CD4-positive, alpha-beta memory T cell (primary cell): Measurements from ENCODE around the gene SLC43A2. TPM values are rescaled to one million over a fixed set of nuclear protein-coding genes. Genes with fewer than 3 reads are reported as not detected.
"Not testable (repeated sequence)": the region's sequence is repeated elsewhere in the genome, so short reads cannot be mapped to it uniquely, and the experiment has no call there.

Experiments
- CTCF ChIA-PET: fragments of 350-600 bp; sonication (Branson Sonifier 250); formaldehyde crosslinking; loops from one replicate; lab custom pipeline; 2021; ENCODE audit warnings: inconsistent platforms; ENCODE audit not compliant: partially characterized antibody; lab: Charles Lee
- POLR2A ChIA-PET: fragments of 350-600 bp; sonication (Branson Sonifier 250); formaldehyde crosslinking; loops from one replicate; lab custom pipeline; 2021; ENCODE audit not compliant: partially characterized antibody; lab: Charles Lee
- DNase-seq, 5 donors: peaks; one replicate each; pipeline versions ENCODE4 v3.0.0 to v3.0.0-alpha.2; 2020 to 2022; ENCODE audit warnings: mixed read lengths in 1 of 5
- H3K27ac ChIP-seq: one replicate; pipeline ENCODE4 v1.7.0; 2013; ENCODE audit warnings: low read depth, low read length
- H3K27me3 ChIP-seq: 2 replicates; pipeline ENCODE4 v1.7.0; 2013; ENCODE audit warnings: mild to moderate bottlenecking, low read length, moderate library complexity; ENCODE audit not compliant: insufficient read depth
- H3K36me3 ChIP-seq: 2 replicates; pipeline ENCODE4 v1.7.0; 2013; ENCODE audit warnings: mild to moderate bottlenecking, low read length, moderate library complexity; ENCODE audit not compliant: insufficient read depth
- H3K4me1 ChIP-seq: 2 replicates; pipeline ENCODE4 v1.7.0; 2013; ENCODE audit warnings: mild to moderate bottlenecking, low read length, moderate library complexity; ENCODE audit not compliant: insufficient read depth
- H3K4me3 ChIP-seq, 2 donors: one replicate each; pipeline ENCODE4 v1.7.0; 2013; ENCODE audit warnings: low read length in 2 of 2, mild to moderate bottlenecking in 1 of 2
- H3K9me3 ChIP-seq, 2 donors: one replicate each; pipeline ENCODE4 v1.7.0; 2013; ENCODE audit warnings: low read length in 2 of 2, control low read depth in 1 of 2; ENCODE audit not compliant: control insufficient read depth in 1 of 2
- H3K27ac Mint-ChIP-seq, 7 donors: one replicate each; pipeline ENCODE4 v1.8.0; 2020 to 2021; ENCODE audit warnings: mixed read lengths in 7 of 7, mild to moderate bottlenecking in 6 of 7, inconsistent platforms in 3 of 7, moderate library complexity in 3 of 7
- H3K27me3 Mint-ChIP-seq, 2 donors: one replicate each; pipeline ENCODE4 v1.8.0; 2020 to 2021; ENCODE audit warnings: mixed read lengths in 2 of 2
- H3K36me3 Mint-ChIP-seq, 2 donors: one replicate each; pipeline ENCODE4 v1.8.0; 2020 to 2021; ENCODE audit warnings: mixed read lengths in 2 of 2, inconsistent platforms in 1 of 2, mild to moderate bottlenecking in 1 of 2
- H3K4me1 Mint-ChIP-seq, 4 donors: one replicate each; pipeline ENCODE4 v1.8.0; 2020 to 2021; ENCODE audit warnings: mixed read lengths in 4 of 4, mild to moderate bottlenecking in 1 of 4
- H3K4me3 Mint-ChIP-seq, 8 donors: one replicate each; pipeline ENCODE4 v1.8.0; 2020 to 2021; ENCODE audit warnings: mixed read lengths in 8 of 8, mild to moderate bottlenecking in 7 of 8, moderate library complexity in 6 of 8, inconsistent platforms in 3 of 8
- H3K9me3 Mint-ChIP-seq, 8 donors: one replicate each; pipeline ENCODE4 v1.8.0; 2020 to 2021; ENCODE audit warnings: mixed read lengths in 8 of 8, mild to moderate bottlenecking in 5 of 8, inconsistent platforms in 3 of 8, moderate library complexity in 1 of 8
- intact Hi-C: fragments of 100-400 bp; cut with micrococcal nuclease; formaldehyde crosslinking; loops from one replicate; pipeline ENCODE4 v1.15.1; 2023
- polyA plus RNA-seq, 2 donors: library from polyadenylated mRNA; unstranded; fragments of 300-500 nt; fragmentation: Illumina TruSeq; gene quantifications; one replicate each; pipeline ENCODE4 v1.2.3, GENCODE V29; 2021
- total RNA-seq, 2 experiments: library from RNA; stranded (reverse); gene quantifications; one replicate each; pipeline ENCODE4 v1.2.3, GENCODE V29; 2021

Gene SLC43A2
- total and polyA plus RNA-seq, 4 experiments from 2014 or later: 0.56 to 3.3 (median 1.3) TPM

DNA sequence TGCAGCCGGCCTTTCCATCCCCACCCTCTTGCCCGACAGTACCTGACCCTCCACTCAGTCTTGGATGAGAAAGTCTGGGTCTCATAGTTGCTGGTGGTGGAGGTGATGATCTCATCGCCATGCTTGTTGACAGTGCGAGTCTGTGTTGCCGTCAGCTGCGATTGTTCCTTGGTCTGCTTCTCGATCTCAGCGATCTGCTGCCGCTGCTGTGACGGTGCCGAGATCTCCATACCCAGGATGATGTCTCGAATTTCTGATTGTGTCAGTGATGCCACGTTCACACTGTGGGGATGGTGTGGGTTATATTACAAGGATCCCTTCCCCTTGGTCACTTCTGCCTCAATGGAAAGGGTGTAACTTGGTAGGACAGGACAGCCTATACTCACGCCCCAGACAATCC lies 25.1 kb upstream of the SLC43A2 start:
- no peak overlapping the region for H3K27ac ChIP-seq
- H3K27ac Mint-ChIP-seq: peak overlapping the region in 3 of 7 donors; percentile 13 to 47 (median 42)
- peaks cover 0 to 2% (median 0%) of the 10 kb centered on the region in 8 donors for H3K9me3 Mint-ChIP-seq
- POLR2A ChIA-PET: no interaction called here
- H3K27me3 Mint-ChIP-seq: no peaks in the 10 kb centered on the region
- peaks cover 74% of the 10 kb centered on the region for H3K36me3 ChIP-seq
- no peak overlapping the region for H3K4me3 ChIP-seq
- H3K4me1 Mint-ChIP-seq: peaks cover 0 to 5% (median 2%) of the 10 kb centered on the region in 4 donors
- H3K4me3 Mint-ChIP-seq: no peak overlapping the region
- peaks cover 7% of the 10 kb centered on the region for H3K4me1 ChIP-seq
- H3K9me3 ChIP-seq: no peaks in the 10 kb centered on the region
- CTCF ChIA-PET: no interaction called here
- no peaks in the 10 kb centered on the region for H3K27me3 ChIP-seq
- peaks cover 55 to 68% of the 10 kb centered on the region in 2 donors for H3K36me3 Mint-ChIP-seq
- intact Hi-C loops: no loop called here
- DNase-seq: no peak

- Histone ChIP-seq H3K36me3 (peaks cover 65% of the 10 kb centered on the region), H3K4me1 (peaks cover 15% of the 10 kb centered on the region)
- POLR2A ChIA-PET: interaction anchor here (0.9 to 1.6 kb wide), 2 partner anchors 31 to 76 kb away, joined by 4 to 14 read pairs; no protein-coding TSS in a partner anchor
- H3K9me3 ChIP-seq, H3K27ac ChIP-seq, H3K27me3 Mint-ChIP-seq, H3K4me3 ChIP-seq, H3K27me3 ChIP-seq, H3K9me3 Mint-ChIP-seq, DNase-seq, intact Hi-C loops: not testable (repeated sequence)
- CTCF ChIA-PET: interaction anchor here (1.6 to 1.8 kb wide), 2 partner anchors 17 to 68 kb away, joined by 5 to 7 read pairs; no protein-coding TSS in a partner anchor
- Mint-ChIP-seq H3K4me1 (peaks cover 0 to 10% (median 2%) of the 10 kb centered on the region in 4 donors), H3K36me3 (peaks cover 45 to 59% of the 10 kb centered on the region in 2 donors), H3K27ac (peak overlapping the region in 2 of 7 donors; percentile 17 to 76), H3K4me3 (peak overlapping the region in 1 of 8 donors; percentile 20)
Measured at GRCh38 chr17:1652794-1653193, 24.2 kb upstream of the SLC43A2 start.

- peaks cover 56% of the 10 kb centered on the region for H3K36me3 ChIP-seq
- H3K27ac ChIP-seq: no peak overlapping the region
- peak overlapping the region in 4 of 7 donors; percentile 13 to 76 (median 42) for H3K27ac Mint-ChIP-seq
- H3K9me3 ChIP-seq: no peaks in the 10 kb centered on the region
- peak overlapping the region in 1 of 8 donors; percentile 26 for H3K4me3 Mint-ChIP-seq
- no peaks in the 10 kb centered on the region for H3K27me3 Mint-ChIP-seq
- H3K27me3 ChIP-seq: no peaks in the 10 kb centered on the region
- no peak for DNase-seq
- peaks cover 37 to 51% of the 10 kb centered on the region in 2 donors for H3K36me3 Mint-ChIP-seq
- no peak overlapping the region for H3K4me3 ChIP-seq
- H3K4me1 ChIP-seq: peaks cover 17% of the 10 kb centered on the region
- POLR2A ChIA-PET: interaction anchor here (1.1 to 3.5 kb wide), 4 partner anchors 12 to 178 kb away, joined by 3 to 36 read pairs (median 16); partner anchors contain the start of gene SMYD4
- H3K4me1 Mint-ChIP-seq: peaks cover 2 to 16% (median 4%) of the 10 kb centered on the region in 4 donors
- CTCF ChIA-PET: interaction anchor here (0.7 to 1.8 kb wide), 5 partner anchors 11 to 69 kb away, joined by 3 to 7 read pairs (median 3); no protein-coding TSS in a partner anchor
- intact Hi-C loops: no loop called here
- H3K9me3 Mint-ChIP-seq: no peaks in the 10 kb centered on the region
Measured at GRCh38 chr17:1651559-1651844, 22.9 kb upstream of the SLC43A2 start.

DNA sequence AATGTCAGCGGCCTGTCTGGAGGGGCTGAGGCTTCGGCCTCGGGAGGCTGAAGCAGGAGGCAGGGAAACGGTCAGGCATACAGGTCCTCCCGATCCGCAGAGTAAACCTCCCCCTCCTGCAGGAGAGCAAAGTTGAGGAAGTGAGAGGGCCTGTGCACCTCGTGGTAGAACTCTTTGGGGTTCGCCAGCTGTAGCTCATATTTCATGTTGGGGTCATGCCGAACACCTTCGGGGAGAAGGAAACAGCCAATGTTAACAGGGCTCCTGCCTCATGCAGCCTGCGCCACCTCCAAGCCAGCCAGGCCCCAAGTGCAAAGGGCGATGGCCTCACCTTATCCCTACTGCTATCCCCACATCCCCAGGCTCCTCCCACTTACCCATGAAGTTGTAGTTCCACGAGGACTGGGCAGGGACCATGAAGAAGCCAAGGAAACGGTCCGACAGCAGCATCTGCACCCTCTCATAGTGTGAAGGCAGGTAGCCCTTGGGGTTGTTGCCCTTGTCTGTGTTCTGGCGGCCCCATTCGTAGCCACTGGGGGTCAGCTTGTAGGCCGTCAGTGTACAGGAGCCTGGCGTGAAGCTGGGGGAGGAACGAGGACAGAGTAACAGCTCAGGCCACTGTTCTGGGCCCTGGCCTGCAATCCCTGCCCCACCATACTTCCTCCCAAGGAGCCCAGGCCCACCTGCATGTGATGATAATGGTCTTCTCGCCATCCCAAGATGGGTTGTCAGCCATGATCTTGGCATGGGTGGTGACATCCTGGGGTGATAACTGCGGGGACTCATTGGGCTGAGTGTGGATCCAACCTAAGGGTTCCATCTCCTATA lies 22.3 kb upstream of the SLC43A2 start:
- Mint-ChIP-seq H3K36me3 (peaks cover 32 to 45% of the 10 kb centered on the region in 2 donors), H3K4me3 (peak overlapping the region in 2 of 8 donors; percentile 21 to 43)
- POLR2A ChIA-PET: interaction anchor here (0.6 to 3.5 kb wide), 7 partner anchors 9 to 635 kb away, joined by 3 to 36 read pairs (median 14); partner anchors contain the start of gene SMYD4

GRCh38 chr17:1649844-1650501 lies 21.3 kb upstream of the SLC43A2 start, which contains the start of gene RILP:
Gene RILP, minus strand, starts transcription at chr17:1649866. Its CDS starts 62 bp downstream, at chr17:1649804.
- H3K27me3 Mint-ChIP-seq: no peaks in the 10 kb centered on the region
- H3K27ac Mint-ChIP-seq: peak within 1 kb of the TSS in 6 of 7 donors; percentile 42 to 90 (median 72)
- peak within 1 kb of the TSS in 1 of 2 donors; percentile 63 for H3K4me3 ChIP-seq
- H3K27me3 ChIP-seq: no peaks in the 10 kb centered on the region
- ChIA-PET CTCF (interaction anchor here (1.0 to 2.9 kb wide), 18 partner anchors 9 to 397 kb away, joined by 3 to 16 read pairs (median 4); no protein-coding TSS in a partner anchor), POLR2A (interaction anchor here (0.6 to 3.5 kb wide), 19 partner anchors 10 to 686 kb away, joined by 3 to 36 read pairs (median 5); partner anchors contain the start of genes CRK, INPP5K, PITPNA and PRPF8)
- peak within 1 kb of the TSS; percentile 61 to 78 (median 68) for H3K4me3 Mint-ChIP-seq
- H3K4me1 Mint-ChIP-seq: peaks cover 2 to 16% (median 8%) of the 10 kb centered on the region in 4 donors
- peak in 2 of 5 donors; percentile 32 to 40 for DNase-seq
- H3K9me3 ChIP-seq: no peaks in the 10 kb centered on the region
- H3K36me3 Mint-ChIP-seq: peaks cover 27 to 39% of the 10 kb centered on the region in 2 donors
- intact Hi-C loops: loop anchor here (1.0 to 10.0 kb wide), 7 partner anchors 22 to 615 kb away; partner anchors contain the start of genes OVCA2, PRPF8, SLC43A2 and TRARG1
- H3K4me1 ChIP-seq: peaks cover 17% of the 10 kb centered on the region
- no peaks in the 10 kb centered on the region for H3K9me3 Mint-ChIP-seq
- H3K27ac ChIP-seq: peak within 1 kb of the TSS; percentile 53
- peaks cover 43% of the 10 kb centered on the region for H3K36me3 ChIP-seq

More for the DNA sequence above, 22.3 kb upstream of the SLC43A2 start:
- no peak for DNase-seq
- Mint-ChIP-seq H3K4me1 (peaks cover 2 to 16% (median 7%) of the 10 kb centered on the region in 4 donors), H3K27ac (peak overlapping the region in 5 of 7 donors; percentile 13 to 76 (median 43)), H3K27me3 (no peaks in the 10 kb centered on the region), H3K9me3 (no peaks in the 10 kb centered on the region)
- Histone ChIP-seq H3K27me3 (no peaks in the 10 kb centered on the region), H3K9me3 (no peaks in the 10 kb centered on the region), H3K36me3 (peaks cover 50% of the 10 kb centered on the region), H3K4me3 (no peak overlapping the region), H3K27ac (no peak overlapping the region), H3K4me1 (peaks cover 17% of the 10 kb centered on the region)
- CTCF ChIA-PET: interaction anchor here (1.1 to 2.9 kb wide), 5 partner anchors 12 to 396 kb away, joined by 3 to 16 read pairs (median 5); no protein-coding TSS in a partner anchor
- intact Hi-C loops: no loop called here

GRCh38 chr17:1648963-1649843 lies 20.6 kb upstream of the SLC43A2 start:
- POLR2A ChIA-PET: interaction anchor here (0.5 to 3.5 kb wide), 25 partner anchors 9 to 687 kb away, joined by 3 to 36 read pairs (median 3); partner anchors contain the start of genes CRK, INPP5K, PITPNA and PRPF8
- H3K27me3 ChIP-seq: no peaks in the 10 kb centered on the region
- peaks cover 23% of the 10 kb centered on the region for H3K4me1 ChIP-seq

More at GRCh38 chr17:1648963-1649843, 20.6 kb upstream of the SLC43A2 start:
- H3K4me1 Mint-ChIP-seq: peaks cover 6 to 20% (median 12%) of the 10 kb centered on the region in 4 donors
- peak overlapping the region; percentile 53 for H3K27ac ChIP-seq
- H3K4me3 Mint-ChIP-seq: peak overlapping the region; percentile 24 to 78 (median 68)
- peak; percentile 92 to 95 (median 93) for DNase-seq
- peaks cover 21 to 36% of the 10 kb centered on the region in 2 donors for H3K36me3 Mint-ChIP-seq
- no peaks in the 10 kb centered on the region for H3K27me3 Mint-ChIP-seq
- H3K4me3 ChIP-seq: peak overlapping the region in 1 of 2 donors; percentile 63
- intact Hi-C loops: loop anchor here (1.0 to 10.0 kb wide), 7 partner anchors 21 to 616 kb away; partner anchors contain the start of genes OVCA2, PRPF8, SLC43A2 and TRARG1
- peak overlapping the region in 3 of 7 donors; percentile 35 to 90 (median 53) for H3K27ac Mint-ChIP-seq
- no peaks in the 10 kb centered on the region for H3K9me3 ChIP-seq
- no peaks in the 10 kb centered on the region for H3K9me3 Mint-ChIP-seq
- H3K36me3 ChIP-seq: peaks cover 36% of the 10 kb centered on the region
- CTCF ChIA-PET: interaction anchor here (0.6 to 2.9 kb wide), 25 partner anchors 9 to 405 kb away, joined by 3 to 16 read pairs (median 4); no protein-coding TSS in a partner anchor
